HEK293 (cell line): ENCODE measurements around the gene PARD3B.

Experiments
- CTCF ChIA-PET: fragments of 350-600 bp; formaldehyde crosslinking; extraction: SDS; loops from one replicate; lab custom pipeline; 2021; ENCODE audit warnings: antibody characterized with exemption; lab: Yijun Ruan, JAX
- POLR2A ChIA-PET: fragments of 300-600 bp; formaldehyde crosslinking; extraction: SDS; loops from one replicate; lab custom pipeline; 2020; ENCODE audit warnings: antibody characterized with exemption, inconsistent platforms; lab: Yijun Ruan, JAX
- H3K27ac ChIP-seq: fragments of 200-500 bp; sonication (Bioruptor generic); 2 replicates; pipeline ENCODE4 v1.5.1; 2014; ENCODE audit warnings: low read depth, low read length, control low read depth, inconsistent platforms; ENCODE audit errors: extremely low read depth
- H3K36me3 ChIP-seq, 2 experiments: fragments of 200-500 bp in 1 of 2; sonication (Bioruptor generic) in 1 of 2; 1 replicate in 1 of 2; 2 replicates in 1 of 2; pipeline ENCODE4 v1.5.1; 2014 to 2017; ENCODE audit warnings: inconsistent platforms in 2 of 2, low read length in 2 of 2; ENCODE audit not compliant: control insufficient read depth in 2 of 2, insufficient read depth in 1 of 2
- H3K4me1 ChIP-seq: fragments of 200-500 bp; sonication (Bioruptor generic); 2 replicates; pipeline ENCODE4 v1.5.1; 2014; ENCODE audit warnings: mild to moderate bottlenecking, low read length, inconsistent platforms; ENCODE audit not compliant: control insufficient read depth, insufficient read depth
- H3K4me3 ChIP-seq: 2 replicates; pipeline ENCODE4 v1.5.1; 2011; ENCODE audit warnings: low read depth, mild to moderate bottlenecking, control low read depth, low read length, moderate library complexity
- H3K9me3 ChIP-seq: fragments of 200-500 bp; sonication (Bioruptor generic); 2 replicates; pipeline ENCODE4 v1.5.1; 2014; ENCODE audit warnings: low read depth, low read length, inconsistent platforms; ENCODE audit not compliant: control insufficient read depth, insufficient read depth
- GLI4 ChIP-seq: fragments of 450-650 bp; formaldehyde crosslinking; IDR thresholded peaks from 2 replicates; pipeline ENCODE4 v1.5.1; 2016; ENCODE audit warnings: missing biosample characterization, missing genetic modification characterization
- RBAK ChIP-seq: fragments of 450-650 bp; formaldehyde crosslinking; IDR thresholded peaks from 2 replicates; pipeline ENCODE4 v1.5.1; 2016; ENCODE audit warnings: missing biosample characterization, missing genetic modification characterization
- SETDB1 ChIP-seq: IDR thresholded peaks from one replicate; pipeline ENCODE4 v1.6.1; 2017; ENCODE audit warnings: mild to moderate bottlenecking, low read length, moderate library complexity, mixed read lengths; ENCODE audit not compliant: insufficient read length
- YY2 ChIP-seq: fragments of 450-650 bp; formaldehyde crosslinking; IDR thresholded peaks from 2 replicates; pipeline ENCODE4 v1.5.1; 2016; ENCODE audit warnings: missing biosample characterization, missing genetic modification characterization
- ZBTB17 ChIP-seq: fragments of 450-650 bp; formaldehyde crosslinking; IDR thresholded peaks from 2 replicates; pipeline ENCODE4 v1.5.1; 2016; ENCODE audit warnings: missing biosample characterization, missing genetic modification characterization
- ZBTB48 ChIP-seq: fragments of 450-650 bp; formaldehyde crosslinking; IDR thresholded peaks from 2 replicates; pipeline ENCODE4 v1.5.1; 2016; ENCODE audit warnings: missing biosample characterization, missing genetic modification characterization
- ZBTB8A ChIP-seq: fragments of 450-650 bp; formaldehyde crosslinking; IDR thresholded peaks from 2 replicates; pipeline ENCODE4 v1.5.1; 2016; ENCODE audit warnings: missing biosample characterization, missing genetic modification characterization
- ZEB2 ChIP-seq: fragments of 450-650 bp; formaldehyde crosslinking; IDR thresholded peaks from 2 replicates; pipeline ENCODE4 v1.5.1; 2016; ENCODE audit warnings: missing biosample characterization, missing genetic modification characterization
- ZFP69B ChIP-seq: fragments of 450-650 bp; formaldehyde crosslinking; IDR thresholded peaks from 2 replicates; pipeline ENCODE4 v1.5.1; 2016; ENCODE audit warnings: missing biosample characterization, missing genetic modification characterization
- ZNF184 ChIP-seq: fragments of 450-650 bp; IDR thresholded peaks from 2 replicates; pipeline ENCODE4 v1.5.1; 2018; ENCODE audit warnings: missing biosample characterization, mild to moderate bottlenecking, missing genetic modification characterization
- ZNF19 ChIP-seq: fragments of 450-650 bp; formaldehyde crosslinking; IDR thresholded peaks from 2 replicates; pipeline ENCODE4; 2016; ENCODE audit warnings: missing biosample characterization, missing genetic modification characterization, low read depth
- ZNF24 ChIP-seq: fragments of 450-650 bp; formaldehyde crosslinking; IDR thresholded peaks from 2 replicates; pipeline ENCODE4 v1.5.1; 2016; ENCODE audit warnings: missing biosample characterization, missing genetic modification characterization
- ZNF292 ChIP-seq: fragments of 450-650 bp; formaldehyde crosslinking; IDR thresholded peaks from 2 replicates; pipeline ENCODE4 v1.5.1; 2016; ENCODE audit warnings: low read depth, missing biosample characterization, missing genetic modification characterization, borderline replicate concordance
- ZNF433 ChIP-seq: fragments of 450-650 bp; formaldehyde crosslinking; IDR thresholded peaks from 2 replicates; pipeline ENCODE4 v1.5.1; 2016; ENCODE audit warnings: missing biosample characterization, missing genetic modification characterization, low read depth
- ZNF560 ChIP-seq: fragments of 450-650 bp; formaldehyde crosslinking; IDR thresholded peaks from 2 replicates; pipeline ENCODE4 v1.5.1; 2017; ENCODE audit warnings: missing biosample characterization, missing genetic modification characterization, borderline replicate concordance
- ZNF561 ChIP-seq: fragments of 450-650 bp; IDR thresholded peaks from 2 replicates; pipeline ENCODE4 v1.5.1; 2018; ENCODE audit warnings: missing biosample characterization, missing genetic modification characterization, borderline replicate concordance
- ZNF596 ChIP-seq: fragments of 450-650 bp; IDR thresholded peaks from 2 replicates; pipeline ENCODE4 v1.5.0; 2018; ENCODE audit warnings: missing biosample characterization, mild to moderate bottlenecking, missing genetic modification characterization, moderate library complexity
- ZNF660 ChIP-seq: fragments of 450-650 bp; IDR thresholded peaks from 2 replicates; pipeline ENCODE4 v1.5.1; 2018; ENCODE audit warnings: missing biosample characterization, mild to moderate bottlenecking, missing genetic modification characterization
- ZNF707 ChIP-seq: fragments of 450-650 bp; formaldehyde crosslinking; IDR thresholded peaks from 2 replicates; pipeline ENCODE4 v1.5.1; 2016; ENCODE audit warnings: missing biosample characterization, missing genetic modification characterization
- ZNF777 ChIP-seq: fragments of 450-650 bp; formaldehyde crosslinking; IDR thresholded peaks from 2 replicates; pipeline ENCODE4 v1.5.1; 2017; ENCODE audit warnings: missing biosample characterization, missing genetic modification characterization, borderline replicate concordance
- TF ChIP-seq, protein P1 (sequence below): fragments of 450-650 bp; formaldehyde crosslinking; conservative IDR thresholded peaks from 2 replicates; pipeline ENCODE4 v1.5.1; 2016; ENCODE audit warnings: low read depth, missing biosample characterization, missing genetic modification characterization
- TF ChIP-seq, protein P2 (sequence below): fragments of 450-650 bp; formaldehyde crosslinking; IDR thresholded peaks from 2 replicates; pipeline ENCODE4 v1.5.1; 2016; ENCODE audit warnings: missing biosample characterization, missing genetic modification characterization
- TF ChIP-seq, protein P3 (sequence below): fragments of 450-650 bp; formaldehyde crosslinking; conservative IDR thresholded peaks from 2 replicates; pipeline ENCODE4 v1.5.1; 2016; ENCODE audit warnings: low read depth, missing biosample characterization, missing genetic modification characterization

Gene PARD3B

DNA sequence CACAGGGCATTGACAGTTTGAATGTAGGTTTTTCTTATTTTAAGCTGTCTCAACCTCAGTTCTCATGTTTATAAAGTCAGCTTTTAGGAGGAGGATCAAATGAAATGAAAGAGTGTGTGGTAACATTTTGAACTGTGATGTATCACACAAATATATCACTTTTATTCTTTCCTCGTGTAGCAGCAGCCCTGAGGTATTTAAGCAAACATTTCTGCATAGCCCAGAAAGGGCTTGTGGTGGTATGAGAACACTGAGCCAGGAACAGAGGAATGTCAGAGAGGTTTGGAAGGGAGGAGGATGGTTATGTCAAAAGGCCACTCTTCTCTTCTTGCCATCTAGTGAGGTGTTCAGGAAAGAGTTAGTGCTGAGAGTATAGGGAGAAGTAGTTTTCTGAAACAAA, 150.2 kb downstream of the PARD3B start:
- H3K27ac ChIP-seq, result no peak overlapping the region
- POLR2A ChIA-PET, result no interaction called here
- H3K36me3 ChIP-seq, result no peaks in the 10 kb centered on the region
- H3K4me3 ChIP-seq, result no peak overlapping the region
- no peaks in the 10 kb centered on the region for H3K9me3 ChIP-seq
- no peak for TF ChIP-seq ZBTB17 (tag by site-specific recombination)
- TF ChIP-seq, protein P1, sequence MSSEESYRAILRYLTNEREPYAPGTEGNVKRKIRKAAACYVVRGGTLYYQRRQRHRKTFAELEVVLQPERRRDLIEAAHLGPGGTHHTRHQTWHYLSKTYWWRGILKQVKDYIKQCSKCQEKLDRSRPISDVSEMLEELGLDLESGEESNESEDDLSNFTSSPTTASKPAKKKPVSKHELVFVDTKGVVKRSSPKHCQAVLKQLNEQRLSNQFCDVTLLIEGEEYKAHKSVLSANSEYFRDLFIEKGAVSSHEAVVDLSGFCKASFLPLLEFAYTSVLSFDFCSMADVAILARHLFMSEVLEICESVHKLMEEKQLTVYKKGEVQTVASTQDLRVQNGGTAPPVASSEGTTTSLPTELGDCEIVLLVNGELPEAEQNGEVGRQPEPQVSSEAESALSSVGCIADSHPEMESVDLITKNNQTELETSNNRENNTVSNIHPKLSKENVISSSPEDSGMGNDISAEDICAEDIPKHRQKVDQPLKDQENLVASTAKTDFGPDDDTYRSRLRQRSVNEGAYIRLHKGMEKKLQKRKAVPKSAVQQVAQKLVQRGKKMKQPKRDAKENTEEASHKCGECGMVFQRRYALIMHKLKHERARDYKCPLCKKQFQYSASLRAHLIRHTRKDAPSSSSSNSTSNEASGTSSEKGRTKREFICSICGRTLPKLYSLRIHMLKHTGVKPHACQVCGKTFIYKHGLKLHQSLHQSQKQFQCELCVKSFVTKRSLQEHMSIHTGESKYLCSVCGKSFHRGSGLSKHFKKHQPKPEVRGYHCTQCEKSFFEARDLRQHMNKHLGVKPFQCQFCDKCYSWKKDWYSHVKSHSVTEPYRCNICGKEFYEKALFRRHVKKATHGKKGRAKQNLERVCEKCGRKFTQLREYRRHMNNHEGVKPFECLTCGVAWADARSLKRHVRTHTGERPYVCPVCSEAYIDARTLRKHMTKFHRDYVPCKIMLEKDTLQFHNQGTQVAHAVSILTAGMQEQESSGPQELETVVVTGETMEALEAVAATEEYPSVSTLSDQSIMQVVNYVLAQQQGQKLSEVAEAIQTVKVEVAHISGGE (tag by site-specific recombination), result no peak
- TF ChIP-seq, all 188 proteins: peak for 0
- peaks cover 2% of the 10 kb centered on the region; the same call in 1 of the 2 replicates for H3K4me1 ChIP-seq
- CTCF ChIA-PET, result interaction anchor here (1.0 kb wide), 1 partner anchor 17 kb away, joined by 3 read pairs; no protein-coding TSS in a partner anchor

DNA sequence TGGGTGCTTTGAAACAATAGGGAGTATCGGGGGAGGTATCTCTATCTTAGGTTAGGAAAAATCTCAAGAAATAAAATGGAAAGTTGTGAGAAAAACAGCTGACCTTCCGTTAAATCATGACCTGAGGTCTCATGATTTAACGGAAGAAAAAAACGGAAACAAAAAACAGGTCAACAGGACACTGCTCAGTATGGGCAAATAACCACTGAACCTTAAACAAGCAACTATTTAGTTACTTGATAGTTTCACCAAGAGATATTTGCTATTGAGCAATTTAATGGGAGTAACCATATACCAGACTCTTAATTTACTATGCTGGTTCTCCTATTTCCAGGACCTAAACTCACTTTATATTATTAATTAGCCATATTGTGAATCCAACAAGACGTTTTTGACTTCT, 150.8 kb downstream of the PARD3B start:
- Histone ChIP-seq H3K4me1 (peaks cover 4% of the 10 kb centered on the region; the same call in 1 of the 2 replicates), H3K4me3 (no peak overlapping the region), H3K36me3 (no peaks in the 10 kb centered on the region), H3K9me3 (no peaks in the 10 kb centered on the region), H3K27ac (no peak overlapping the region)
- ChIA-PET POLR2A (no interaction called here), CTCF (interaction anchor here (0.7 kb wide), 1 partner anchor 595 kb away, joined by 3 read pairs; no protein-coding TSS in a partner anchor)
- TF ChIP-seq ZNF433 (no peak), ZNF561 (tag by site-specific recombination) (no peak), ZFP69B (no peak), ZNF707 (tag by site-specific recombination) (no peak), SETDB1 (no peak), ZEB2 (tag by site-specific recombination) (no peak), ZNF560 (tag by site-specific recombination) (no peak), ZNF660 (no peak), ZNF24 (no peak)
- TF ChIP-seq, protein P2, sequence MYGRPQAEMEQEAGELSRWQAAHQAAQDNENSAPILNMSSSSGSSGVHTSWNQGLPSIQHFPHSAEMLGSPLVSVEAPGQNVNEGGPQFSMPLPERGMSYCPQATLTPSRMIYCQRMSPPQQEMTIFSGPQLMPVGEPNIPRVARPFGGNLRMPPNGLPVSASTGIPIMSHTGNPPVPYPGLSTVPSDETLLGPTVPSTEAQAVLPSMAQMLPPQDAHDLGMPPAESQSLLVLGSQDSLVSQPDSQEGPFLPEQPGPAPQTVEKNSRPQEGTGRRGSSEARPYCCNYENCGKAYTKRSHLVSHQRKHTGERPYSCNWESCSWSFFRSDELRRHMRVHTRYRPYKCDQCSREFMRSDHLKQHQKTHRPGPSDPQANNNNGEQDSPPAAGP (tag by site-specific recombination), result no peak

DNA sequence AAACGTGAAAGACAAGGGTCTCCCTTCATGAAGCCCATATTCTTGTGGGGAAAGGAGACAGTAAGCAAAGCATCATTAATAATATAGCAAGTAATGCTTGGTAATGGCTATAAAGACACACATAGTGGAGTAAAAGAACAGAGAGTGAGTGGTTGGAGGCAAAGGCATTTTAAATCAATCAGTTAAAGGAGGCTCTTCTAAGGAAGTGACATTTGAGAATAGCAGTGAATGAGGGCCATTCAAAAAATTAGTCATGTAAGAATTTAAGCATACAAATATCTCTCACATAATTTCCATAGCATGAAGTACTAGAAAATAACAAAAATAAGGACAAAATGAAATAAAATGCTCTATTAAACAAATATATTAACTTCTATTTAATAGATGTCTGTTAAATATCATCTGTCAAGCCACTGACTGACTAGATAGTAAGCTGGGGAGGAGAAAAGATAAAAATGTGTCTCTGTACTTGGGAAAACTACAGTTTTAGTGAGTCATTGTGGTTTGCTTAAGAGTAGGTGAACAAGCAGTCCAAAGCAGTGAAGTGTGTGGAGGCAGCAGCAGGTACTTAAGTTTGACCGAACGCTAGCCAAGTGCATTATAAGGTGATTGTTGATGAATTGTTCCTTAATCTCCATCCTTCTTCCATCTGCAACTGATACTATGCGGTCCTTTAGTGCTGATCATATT, 160.1 kb downstream of the PARD3B start:
- POLR2A ChIA-PET, result no interaction called here
- H3K36me3 ChIP-seq, result no peaks in the 10 kb centered on the region
- CTCF ChIA-PET, result interaction anchor here (0.5 kb wide), 1 partner anchor 990 kb away, joined by 5 read pairs; no protein-coding TSS in a partner anchor
- TF ChIP-seq RBAK (tag by site-specific recombination) (no peak), ZNF596 (no peak), ZNF292 (tag by site-specific recombination) (no peak), ZNF777 (tag by site-specific recombination) (no peak), ZNF19 (tag by site-specific recombination) (no peak), YY2 (tag by site-specific recombination) (no peak), ZNF184 (tag by site-specific recombination) (no peak), GLI4 (tag by site-specific recombination) (no peak), ZNF24 (no peak), ZBTB8A (tag by site-specific recombination) (no peak), ZBTB48 (tag by site-specific recombination) (no peak)
- TF ChIP-seq, protein P3, sequence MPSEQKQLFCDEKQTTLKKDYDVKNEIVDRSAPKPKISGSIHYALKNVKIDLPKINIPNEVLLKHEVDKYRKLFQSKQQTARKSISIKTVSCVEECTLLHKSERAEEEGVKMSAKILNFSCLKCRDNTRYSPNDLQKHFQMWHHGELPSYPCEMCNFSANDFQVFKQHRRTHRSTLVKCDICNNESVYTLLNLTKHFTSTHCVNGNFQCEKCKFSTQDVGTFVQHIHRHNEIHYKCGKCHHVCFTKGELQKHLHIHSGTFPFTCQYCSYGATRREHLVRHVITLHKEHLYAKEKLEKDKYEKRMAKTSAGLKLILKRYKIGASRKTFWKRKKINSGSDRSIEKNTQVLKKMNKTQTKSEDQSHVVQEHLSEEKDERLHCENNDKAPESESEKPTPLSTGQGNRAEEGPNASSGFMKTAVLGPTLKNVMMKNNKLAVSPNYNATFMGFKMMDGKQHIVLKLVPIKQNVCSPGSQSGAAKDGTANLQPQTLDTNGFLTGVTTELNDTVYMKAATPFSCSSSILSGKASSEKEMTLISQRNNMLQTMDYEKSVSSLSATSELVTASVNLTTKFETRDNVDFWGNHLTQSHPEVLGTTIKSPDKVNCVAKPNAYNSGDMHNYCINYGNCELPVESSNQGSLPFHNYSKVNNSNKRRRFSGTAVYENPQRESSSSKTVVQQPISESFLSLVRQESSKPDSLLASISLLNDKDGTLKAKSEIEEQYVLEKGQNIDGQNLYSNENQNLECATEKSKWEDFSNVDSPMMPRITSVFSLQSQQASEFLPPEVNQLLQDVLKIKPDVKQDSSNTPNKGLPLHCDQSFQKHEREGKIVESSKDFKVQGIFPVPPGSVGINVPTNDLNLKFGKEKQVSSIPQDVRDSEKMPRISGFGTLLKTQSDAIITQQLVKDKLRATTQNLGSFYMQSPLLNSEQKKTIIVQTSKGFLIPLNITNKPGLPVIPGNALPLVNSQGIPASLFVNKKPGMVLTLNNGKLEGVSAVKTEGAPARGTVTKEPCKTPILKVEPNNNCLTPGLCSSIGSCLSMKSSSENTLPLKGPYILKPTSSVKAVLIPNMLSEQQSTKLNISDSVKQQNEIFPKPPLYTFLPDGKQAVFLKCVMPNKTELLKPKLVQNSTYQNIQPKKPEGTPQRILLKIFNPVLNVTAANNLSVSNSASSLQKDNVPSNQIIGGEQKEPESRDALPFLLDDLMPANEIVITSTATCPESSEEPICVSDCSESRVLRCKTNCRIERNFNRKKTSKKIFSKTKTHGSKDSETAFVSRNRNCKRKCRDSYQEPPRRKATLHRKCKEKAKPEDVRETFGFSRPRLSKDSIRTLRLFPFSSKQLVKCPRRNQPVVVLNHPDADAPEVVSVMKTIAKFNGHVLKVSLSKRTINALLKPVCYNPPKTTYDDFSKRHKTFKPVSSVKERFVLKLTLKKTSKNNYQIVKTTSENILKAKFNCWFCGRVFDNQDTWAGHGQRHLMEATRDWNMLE (tag by site-specific recombination), result no peak

More for the DNA sequence above, 160.1 kb downstream of the PARD3B start:
- Histone ChIP-seq H3K4me3 (no peak overlapping the region), H3K4me1 (peaks cover 8% of the 10 kb centered on the region), H3K9me3 (no peaks in the 10 kb centered on the region), H3K27ac (no peak overlapping the region)
